Memory B cell (primary cell): ENCODE data around the gene MAML2.
A peak's percentile ranks its signal among the peaks of the same experiment; 100 is the strongest.

Experiments used
- ATAC-seq: fragments of 150-1000 bp; cut with Tn5 transposase; 2 replicates; pipeline ENCODE4 v1.10.0; 2021; ENCODE audit warnings: low read depth, mild to moderate bottlenecking, moderate library complexity
- DNase-seq, 2 donors: peaks; one replicate each; pipeline ENCODE4 v3.0.0; 2022; ENCODE audit warnings: low spot score in 2 of 2
- H3K27ac Mint-ChIP-seq: one replicate; pipeline ENCODE4 v1.8.0; 2022; ENCODE audit warnings: mild to moderate bottlenecking, moderate library complexity, mixed read lengths
- H3K27me3 Mint-ChIP-seq: one replicate; pipeline ENCODE4 v1.8.0; 2022; ENCODE audit warnings: mixed read lengths
- H3K36me3 Mint-ChIP-seq: one replicate; pipeline ENCODE4 v1.8.0; 2022; ENCODE audit warnings: mild to moderate bottlenecking, mixed read lengths
- H3K4me1 Mint-ChIP-seq: one replicate; pipeline ENCODE4 v1.8.0; 2022; ENCODE audit warnings: mixed read lengths
- H3K4me3 Mint-ChIP-seq: one replicate; pipeline ENCODE4 v1.8.0; 2022; ENCODE audit warnings: mild to moderate bottlenecking, moderate library complexity, mixed read lengths
- H3K9me3 Mint-ChIP-seq: one replicate; pipeline ENCODE4 v1.8.0; 2022; ENCODE audit warnings: mixed read lengths

The MAML2 gene

DNA sequence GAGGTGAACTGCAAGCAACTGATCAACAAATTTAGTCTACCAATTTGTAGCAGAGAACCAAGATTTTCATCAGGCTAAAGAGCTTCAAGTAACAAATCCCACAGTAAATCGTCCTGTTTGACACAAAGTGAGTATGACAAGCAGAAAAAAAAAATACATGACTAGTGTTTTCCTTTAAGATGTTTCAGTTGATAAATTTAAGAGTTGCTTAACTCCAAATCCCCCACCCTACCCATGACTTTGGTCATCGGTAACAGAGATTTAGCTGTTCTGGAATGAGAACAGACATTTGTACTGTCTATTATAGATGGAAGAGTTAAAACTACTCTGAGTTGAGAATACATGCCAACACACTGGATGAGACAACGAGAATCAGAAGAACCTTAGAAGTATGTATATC lies 254.1 kb downstream of the MAML2 start:
- H3K36me3 Mint-ChIP-seq, result peaks cover 13% of the 10 kb centered on the region
- ATAC-seq (no peak), DNase-seq (no peak)
- H3K27me3 Mint-ChIP-seq, result no peaks in the 10 kb centered on the region
- no peak overlapping the region for H3K4me3 Mint-ChIP-seq
- no peak overlapping the region for H3K27ac Mint-ChIP-seq
- no peaks in the 10 kb centered on the region for H3K9me3 Mint-ChIP-seq
- H3K4me1 Mint-ChIP-seq, result peaks cover 8% of the 10 kb centered on the region

DNA sequence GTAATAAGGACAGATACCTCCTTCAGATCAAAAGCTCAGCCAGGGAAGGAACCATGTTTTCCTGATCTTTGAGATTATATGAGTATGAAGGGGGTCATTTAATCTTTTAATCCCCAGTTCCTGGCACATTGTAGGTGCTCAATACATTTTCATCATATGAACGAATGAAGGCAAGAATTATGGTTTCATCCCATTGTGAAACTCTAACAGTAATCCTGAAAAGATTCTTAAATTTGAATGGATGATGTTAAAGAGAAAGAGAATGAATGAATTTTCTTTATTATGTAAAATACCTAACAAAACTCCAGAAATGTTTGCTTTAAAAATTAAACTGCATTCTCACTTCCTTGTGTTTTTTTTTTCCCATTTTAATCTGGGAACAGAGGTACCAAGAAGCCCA lies 256.9 kb downstream of the MAML2 start:
- peaks cover 2% of the 10 kb centered on the region for H3K4me1 Mint-ChIP-seq
- no peak overlapping the region for H3K4me3 Mint-ChIP-seq
- ATAC-seq (no peak), DNase-seq (no peak)
- no peaks in the 10 kb centered on the region for H3K27me3 Mint-ChIP-seq
- H3K27ac Mint-ChIP-seq, result no peak overlapping the region
- H3K9me3 Mint-ChIP-seq, result no peaks in the 10 kb centered on the region
- peaks cover 3% of the 10 kb centered on the region for H3K36me3 Mint-ChIP-seq

DNA sequence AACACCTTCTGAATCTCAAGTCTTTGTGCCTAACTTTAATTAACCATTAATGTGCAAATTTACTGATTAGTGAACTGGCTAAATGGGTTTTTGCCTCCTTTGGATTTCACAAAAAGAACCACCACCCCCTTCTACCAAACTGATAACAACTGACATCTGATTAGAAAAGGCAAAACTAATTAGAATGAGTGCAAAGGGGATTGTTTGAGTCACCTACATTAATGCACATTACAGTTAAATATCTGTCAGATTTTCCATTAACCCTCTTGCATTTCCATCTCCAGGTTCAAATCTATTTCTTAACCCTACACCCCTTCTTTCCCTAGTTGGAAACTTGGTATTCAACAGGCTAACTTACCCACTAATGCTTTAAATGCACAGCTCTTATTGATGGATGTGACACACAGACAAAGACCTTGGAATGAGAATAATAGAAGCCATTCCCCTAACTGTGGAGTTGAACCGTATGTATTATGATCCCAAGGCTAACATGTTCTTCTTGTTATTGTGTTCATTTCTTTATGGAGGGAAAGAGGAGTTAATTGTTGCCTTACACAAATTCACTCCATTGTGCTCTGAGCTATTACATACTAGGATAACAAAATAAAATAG lies 257.6 kb downstream of the MAML2 start:
- no peak for DNase-seq
- H3K9me3 Mint-ChIP-seq, result no peaks in the 10 kb centered on the region
- H3K27me3 Mint-ChIP-seq, result no peaks in the 10 kb centered on the region
- ATAC-seq, result no peak
- H3K36me3 Mint-ChIP-seq, result peaks cover 2% of the 10 kb centered on the region
- H3K27ac Mint-ChIP-seq, result no peak overlapping the region
- peaks cover 5% of the 10 kb centered on the region for H3K4me1 Mint-ChIP-seq
- H3K4me3 Mint-ChIP-seq, result no peak overlapping the region

DNA sequence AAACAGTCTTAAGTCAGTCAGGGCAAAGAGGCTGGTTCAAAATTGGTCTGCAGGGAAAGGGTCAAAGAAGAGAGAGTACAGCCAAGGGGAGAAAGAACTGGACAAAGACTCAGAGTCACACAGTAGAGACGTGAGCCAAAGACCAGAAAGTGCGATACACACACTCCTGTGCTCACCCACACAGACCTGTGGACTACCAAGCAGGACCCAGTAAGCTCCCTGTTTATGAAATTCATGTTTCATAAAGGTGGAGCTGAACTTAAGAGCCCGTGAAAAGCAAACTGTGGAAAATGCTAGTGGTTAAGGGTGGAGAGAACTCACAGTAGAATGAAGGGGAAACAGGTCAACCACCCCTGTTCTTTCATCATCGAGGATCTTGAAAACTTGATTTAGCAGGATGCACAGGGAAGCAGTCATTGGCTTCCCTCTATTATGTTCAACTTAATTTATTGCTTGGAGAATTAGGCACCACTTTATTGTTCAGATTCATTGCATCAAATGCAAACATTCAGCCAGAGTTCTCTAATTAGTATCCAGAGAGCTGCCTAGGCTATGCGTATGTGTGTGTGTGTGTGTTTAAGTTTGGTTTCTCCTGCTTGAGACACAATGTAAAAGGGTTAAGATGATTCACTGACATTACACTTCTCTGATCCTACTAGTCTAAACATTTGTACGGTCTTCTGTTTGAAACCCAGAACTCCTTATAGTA lies 258.2 kb downstream of the MAML2 start:
- Mint-ChIP-seq H3K9me3 (no peaks in the 10 kb centered on the region), H3K27me3 (no peaks in the 10 kb centered on the region), H3K36me3 (peaks cover 3% of the 10 kb centered on the region), H3K27ac (no peak overlapping the region), H3K4me3 (no peak overlapping the region), H3K4me1 (peaks cover 6% of the 10 kb centered on the region)
- ATAC-seq (no peak), DNase-seq (no peak)

DNA sequence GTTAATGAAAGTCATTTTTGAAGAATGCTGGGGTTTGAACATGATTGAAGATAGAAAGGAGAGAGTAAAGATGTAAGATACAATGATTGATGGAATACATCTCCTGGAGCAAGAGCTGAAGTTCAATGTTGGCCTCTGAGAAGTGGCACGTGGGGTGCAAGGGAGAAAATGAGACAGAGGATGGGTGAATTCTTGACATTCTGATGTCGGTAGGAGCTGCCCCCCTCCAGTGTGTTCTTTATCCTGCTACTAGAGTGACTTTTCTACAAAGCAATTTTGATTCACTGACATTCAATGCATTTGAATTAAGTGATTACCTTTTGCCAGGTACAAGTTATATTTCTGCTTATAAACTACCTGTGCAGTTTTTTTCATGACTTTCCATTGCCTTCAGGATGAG lies 260.1 kb downstream of the MAML2 start:
- H3K27me3 Mint-ChIP-seq, result no peaks in the 10 kb centered on the region
- ATAC-seq, result no peak

DNA sequence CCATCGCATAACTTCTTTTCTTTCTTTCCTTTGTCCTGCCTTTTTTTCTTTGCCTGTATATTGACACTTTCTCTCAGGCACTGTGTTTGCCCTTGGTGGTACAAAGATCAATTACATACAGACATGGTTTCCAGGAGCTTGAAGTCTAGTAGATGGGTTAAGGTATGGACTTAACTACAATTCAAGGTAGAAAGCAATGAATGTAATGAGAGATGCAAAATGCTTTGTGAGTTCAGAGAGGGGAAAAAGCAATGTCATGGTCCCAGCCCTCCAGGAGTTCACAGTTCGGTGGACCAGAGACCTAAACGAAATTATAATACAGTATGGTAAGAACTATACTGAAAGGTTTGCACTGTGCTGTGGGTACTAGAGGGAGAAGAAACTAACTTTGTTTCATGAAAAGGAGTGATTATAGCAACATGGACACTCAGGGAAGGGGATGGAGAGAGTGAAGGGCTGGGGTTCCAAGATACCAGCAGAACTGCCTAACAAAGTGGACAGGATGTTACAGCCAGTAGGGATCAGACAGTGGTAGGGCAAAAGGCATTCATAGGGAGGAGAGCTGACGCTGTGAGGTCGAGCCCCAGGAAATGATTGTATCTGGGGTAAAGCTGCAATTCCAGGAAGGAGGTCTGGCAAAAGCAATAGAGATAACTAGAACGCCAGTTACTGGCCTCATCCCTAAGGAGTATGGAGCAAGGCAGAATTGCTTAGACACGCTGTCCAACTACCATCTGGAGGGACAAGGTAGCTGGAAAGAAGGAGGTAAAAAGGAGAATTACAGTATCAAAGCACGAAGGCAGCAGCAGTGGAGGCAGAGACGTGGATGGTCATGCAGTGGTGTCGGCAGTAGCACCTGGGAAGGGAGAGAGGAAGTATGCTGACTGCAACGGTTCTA lies 260.7 kb downstream of the MAML2 start:
- Mint-ChIP-seq H3K27ac (no peak overlapping the region), H3K36me3 (peaks cover 8% of the 10 kb centered on the region), H3K4me1 (peaks cover 12% of the 10 kb centered on the region), H3K9me3 (peaks cover 1% of the 10 kb centered on the region), H3K4me3 (no peak overlapping the region), H3K27me3 (no peaks in the 10 kb centered on the region)
- DNase-seq (no peak), ATAC-seq (no peak)

More for the DNA sequence above, 260.1 kb downstream of the MAML2 start:
- H3K4me3 Mint-ChIP-seq, result no peak overlapping the region
- peaks cover 10% of the 10 kb centered on the region for H3K4me1 Mint-ChIP-seq
- H3K27ac Mint-ChIP-seq, result no peak overlapping the region
- peaks cover 1% of the 10 kb centered on the region for H3K9me3 Mint-ChIP-seq
- peaks cover 7% of the 10 kb centered on the region for H3K36me3 Mint-ChIP-seq
- no peak for DNase-seq

DNA sequence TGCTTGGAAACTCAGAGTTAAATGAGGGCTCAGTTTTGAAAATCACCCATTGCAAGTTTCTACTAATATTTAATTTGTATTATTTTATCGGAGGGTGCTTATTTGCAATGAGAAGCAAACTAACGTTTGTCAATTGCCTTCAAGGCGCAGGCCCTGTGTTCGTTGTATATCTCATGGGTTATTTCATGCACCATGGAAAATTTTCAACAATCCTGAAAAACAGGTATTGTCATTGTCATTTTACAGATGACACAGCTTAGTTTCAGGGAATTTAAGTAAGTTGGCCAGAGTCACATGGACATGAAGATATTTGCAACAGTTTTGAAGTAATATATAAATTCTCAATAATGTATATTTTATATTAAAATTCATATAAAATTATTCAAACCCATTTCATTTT lies 261.4 kb downstream of the MAML2 start:
- H3K27ac Mint-ChIP-seq, result no peak overlapping the region
- peaks cover 1% of the 10 kb centered on the region for H3K9me3 Mint-ChIP-seq
- no peaks in the 10 kb centered on the region for H3K27me3 Mint-ChIP-seq
- peaks cover 8% of the 10 kb centered on the region for H3K36me3 Mint-ChIP-seq
- ATAC-seq, result no peak
- H3K4me3 Mint-ChIP-seq, result no peak overlapping the region
- H3K4me1 Mint-ChIP-seq, result peaks cover 13% of the 10 kb centered on the region
- DNase-seq, result no peak

DNA sequence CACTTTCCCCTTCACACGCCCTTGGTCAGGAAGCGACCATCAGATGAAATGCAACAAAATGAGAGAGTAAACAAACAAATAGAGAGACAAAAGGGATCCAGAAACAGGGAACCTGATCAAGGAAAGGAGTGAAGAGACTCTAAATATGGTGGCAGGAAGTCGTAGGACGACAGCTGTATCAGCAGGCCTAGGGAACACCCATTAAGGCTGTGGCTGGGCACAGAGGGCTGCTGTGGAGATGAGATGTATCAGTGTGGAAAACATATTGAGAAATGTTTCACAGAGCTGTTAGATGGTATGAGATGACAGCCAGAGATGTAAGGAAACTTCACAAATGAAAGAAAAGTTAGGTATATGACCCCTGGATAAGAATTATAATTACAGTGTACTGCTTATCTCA lies 263.3 kb downstream of the MAML2 start:
- Mint-ChIP-seq H3K9me3 (peaks cover 1% of the 10 kb centered on the region), H3K27me3 (no peaks in the 10 kb centered on the region), H3K4me3 (no peak overlapping the region), H3K27ac (no peak overlapping the region), H3K4me1 (peaks cover 31% of the 10 kb centered on the region), H3K36me3 (peaks cover 6% of the 10 kb centered on the region)
- ATAC-seq (no peak), DNase-seq (no peak)

DNA sequence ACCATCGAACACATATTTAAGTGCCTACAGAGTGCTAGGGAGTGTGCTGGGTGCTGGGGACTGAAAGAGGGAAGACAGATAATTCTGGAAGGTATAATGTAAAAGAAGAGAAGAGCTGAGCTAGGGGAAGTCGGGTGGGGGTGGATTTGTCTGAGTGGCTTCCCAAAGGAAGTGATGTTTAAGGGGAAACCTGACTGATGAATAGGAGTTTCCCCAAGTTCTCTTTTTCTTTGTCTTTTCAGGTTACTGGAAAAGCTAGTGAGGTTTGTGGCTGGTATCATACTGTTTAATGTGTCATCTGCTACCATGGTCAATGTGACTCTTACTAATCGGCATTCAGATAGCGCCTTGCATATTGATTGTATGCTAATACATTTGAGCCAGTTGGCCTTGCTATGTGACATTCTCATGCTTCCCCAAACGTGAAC lies 267.4 kb downstream of the MAML2 start:
- DNase-seq (peak in 1 of 2 donors; percentile 5), ATAC-seq (peak; percentile 73)
- H3K27me3 Mint-ChIP-seq, result no peaks in the 10 kb centered on the region
- H3K36me3 Mint-ChIP-seq, result peaks cover 12% of the 10 kb centered on the region
- H3K4me1 Mint-ChIP-seq, result peaks cover 38% of the 10 kb centered on the region
- peak overlapping the region; percentile 74 for H3K27ac Mint-ChIP-seq
- peak overlapping the region; percentile 12 for H3K4me3 Mint-ChIP-seq
- H3K9me3 Mint-ChIP-seq, result peaks cover 1% of the 10 kb centered on the region

DNA sequence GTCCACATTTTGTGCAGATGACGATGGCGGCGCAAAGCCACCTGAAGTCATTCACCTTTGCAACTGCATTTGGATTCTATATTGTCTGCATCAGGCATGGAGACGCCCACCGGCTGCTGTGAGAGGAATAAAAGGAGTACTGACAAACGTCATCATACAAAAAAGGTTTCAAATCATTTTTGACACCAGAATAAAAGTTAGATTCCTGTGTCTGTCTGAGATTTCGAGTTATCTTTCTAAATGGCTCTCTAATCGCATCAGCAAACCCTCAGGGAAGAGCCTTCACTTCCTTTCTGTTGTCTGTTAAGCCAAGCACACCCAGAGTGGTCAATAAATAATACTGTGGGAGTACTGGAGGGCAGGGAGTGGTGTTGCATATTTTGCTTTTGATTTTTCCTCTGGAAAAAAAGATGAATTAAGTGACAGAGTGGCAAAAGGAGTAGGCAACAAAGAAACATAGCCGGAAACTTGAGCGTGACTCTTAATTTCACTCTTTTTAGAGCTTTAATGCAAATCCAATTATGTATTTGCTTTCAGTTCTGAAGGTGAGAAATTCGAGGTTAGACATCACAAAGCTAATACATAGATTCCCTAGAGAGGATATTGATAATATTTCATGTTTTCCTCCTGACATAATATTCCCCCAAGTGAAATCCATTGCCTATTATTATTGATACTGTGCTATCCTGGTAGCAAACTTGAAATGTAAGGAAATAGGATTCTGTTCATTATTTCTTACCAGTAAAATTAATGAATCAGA lies 268.3 kb downstream of the MAML2 start:
- no peak for DNase-seq
- H3K4me3 Mint-ChIP-seq, result peak overlapping the region; percentile 18
- H3K4me1 Mint-ChIP-seq, result peaks cover 35% of the 10 kb centered on the region
- peak overlapping the region; percentile 74 for H3K27ac Mint-ChIP-seq
- ATAC-seq, result peak; percentile 41
- peaks cover 1% of the 10 kb centered on the region for H3K9me3 Mint-ChIP-seq
- peaks cover 12% of the 10 kb centered on the region for H3K36me3 Mint-ChIP-seq
- no peaks in the 10 kb centered on the region for H3K27me3 Mint-ChIP-seq

DNA sequence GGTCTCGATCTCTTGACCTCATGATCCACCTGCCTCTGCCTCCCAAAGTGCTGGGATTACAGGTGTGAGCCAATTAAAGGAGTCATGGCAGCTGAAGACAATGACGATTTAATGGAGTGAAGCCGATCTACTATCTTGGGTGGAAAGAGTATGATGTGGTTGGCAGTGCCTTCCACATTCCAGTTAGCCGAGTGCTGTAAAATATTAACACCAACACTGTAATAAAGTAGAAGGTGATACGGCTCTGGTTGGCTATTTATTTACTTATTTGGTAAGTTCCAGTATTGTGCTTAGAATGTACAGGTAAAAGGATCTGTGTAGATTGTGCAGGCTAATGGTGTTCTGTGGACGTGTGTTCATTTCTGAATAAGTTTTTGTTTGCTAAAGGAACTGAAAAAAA lies 269.5 kb downstream of the MAML2 start:
- Mint-ChIP-seq H3K4me3 (no peak overlapping the region), H3K4me1 (peaks cover 35% of the 10 kb centered on the region), H3K27me3 (no peaks in the 10 kb centered on the region), H3K36me3 (peaks cover 9% of the 10 kb centered on the region), H3K27ac (no peak overlapping the region), H3K9me3 (no peaks in the 10 kb centered on the region)
- ATAC-seq (no peak), DNase-seq (no peak)

DNA sequence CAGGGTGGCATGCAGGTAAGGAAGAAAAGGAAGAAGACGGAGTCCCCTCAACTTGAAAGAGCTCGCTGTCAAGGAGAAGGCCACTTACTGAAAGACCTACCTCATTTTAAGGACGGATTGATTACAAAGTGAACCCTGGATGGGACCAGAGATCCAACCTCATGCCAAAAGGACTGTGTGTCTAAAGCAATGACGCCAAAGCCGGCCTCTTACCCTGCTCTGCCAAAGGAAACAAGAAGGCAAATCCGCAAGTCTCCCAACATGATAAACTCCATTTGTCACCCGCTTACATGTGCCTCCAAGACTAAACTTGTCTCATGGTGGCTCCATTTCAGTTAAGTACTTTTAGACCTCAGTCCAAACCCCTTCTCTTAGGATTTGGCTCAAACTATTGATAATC lies 270.4 kb downstream of the MAML2 start:
- Mint-ChIP-seq H3K4me3 (no peak overlapping the region), H3K27ac (no peak overlapping the region), H3K4me1 (peaks cover 36% of the 10 kb centered on the region), H3K36me3 (peaks cover 6% of the 10 kb centered on the region), H3K9me3 (no peaks in the 10 kb centered on the region), H3K27me3 (no peaks in the 10 kb centered on the region)
- ATAC-seq (no peak), DNase-seq (no peak)

DNA sequence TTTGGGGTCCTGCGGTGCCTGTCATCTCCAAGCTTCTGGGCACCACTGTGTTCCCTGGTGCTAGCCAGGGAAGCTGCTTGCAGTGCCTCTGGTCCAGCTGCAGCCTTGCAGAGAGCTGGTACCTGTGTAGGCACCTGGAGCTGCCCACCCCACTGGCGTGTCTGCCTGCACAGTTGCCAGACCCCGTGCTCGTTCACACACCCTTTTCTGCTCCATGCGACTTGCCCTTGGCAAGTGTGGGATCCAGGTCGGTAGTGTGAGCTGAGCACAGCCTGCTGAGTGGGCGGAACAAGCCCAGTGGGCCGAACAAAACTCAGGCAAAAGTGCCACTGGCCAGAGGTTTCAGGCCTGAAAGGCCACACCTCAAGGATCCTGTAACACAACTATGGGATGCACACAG lies 272.5 kb downstream of the MAML2 start:
- Mint-ChIP-seq H3K4me1 (peaks cover 32% of the 10 kb centered on the region), H3K27me3 (no peaks in the 10 kb centered on the region), H3K27ac (no peak overlapping the region), H3K4me3 (no peak overlapping the region), H3K36me3 (peaks cover 14% of the 10 kb centered on the region), H3K9me3 (no peaks in the 10 kb centered on the region)
- DNase-seq (no peak), ATAC-seq (no peak)

DNA sequence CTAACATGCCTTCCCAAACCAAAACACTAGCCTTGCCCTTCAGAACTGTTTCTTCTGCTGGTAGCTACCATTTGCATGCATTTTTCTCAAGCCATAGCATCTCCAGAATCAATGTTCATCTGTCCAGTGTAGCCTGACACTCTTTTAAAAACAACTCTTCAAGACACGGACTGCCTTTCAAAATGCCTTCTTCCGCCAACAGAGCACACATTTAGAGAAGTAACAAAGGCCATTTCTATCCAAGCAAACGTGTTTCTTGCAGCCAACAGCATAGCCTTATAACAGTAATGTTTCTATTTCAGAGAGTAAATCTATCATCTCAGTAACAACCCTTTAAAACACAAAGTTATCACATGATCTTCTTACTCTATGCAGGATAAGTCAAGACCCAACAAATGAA lies 275.8 kb downstream of the MAML2 start:
- Mint-ChIP-seq H3K36me3 (peaks cover 11% of the 10 kb centered on the region), H3K4me3 (no peak overlapping the region), H3K4me1 (peaks cover 24% of the 10 kb centered on the region), H3K9me3 (no peaks in the 10 kb centered on the region), H3K27me3 (no peaks in the 10 kb centered on the region), H3K27ac (no peak overlapping the region)
- DNase-seq, result no peak
- no peak for ATAC-seq
